Thyroid gland (tissue), 4 donors: ENCODE measurements around the gene CIAPIN1.

Experiments used
- POLR2A ChIP-seq, 2 donors: fragments of 450-650 bp; IDR thresholded peaks; one replicate each; pipeline ENCODE4 v1.6.1; 2017; ENCODE audit warnings: antibody characterized with exemption in 2 of 2, mild to moderate bottlenecking in 2 of 2, moderate library complexity in 1 of 2
- TF ChIP-seq, protein P1 (sequence below), 6 experiments: fragments of 200-600 bp in 3 of 6; fragments of 450-650 bp in 3 of 6; sonication (generic) in 3 of 6; IDR thresholded peaks; one replicate each; pipeline ENCODE4 v1.5.1; 2016 to 2019; ENCODE audit warnings: antibody characterized with exemption in 6 of 6, mild to moderate bottlenecking in 2 of 6, inconsistent platforms in 1 of 6, moderate library complexity in 1 of 6

- TF ChIP-seq, protein P1, sequence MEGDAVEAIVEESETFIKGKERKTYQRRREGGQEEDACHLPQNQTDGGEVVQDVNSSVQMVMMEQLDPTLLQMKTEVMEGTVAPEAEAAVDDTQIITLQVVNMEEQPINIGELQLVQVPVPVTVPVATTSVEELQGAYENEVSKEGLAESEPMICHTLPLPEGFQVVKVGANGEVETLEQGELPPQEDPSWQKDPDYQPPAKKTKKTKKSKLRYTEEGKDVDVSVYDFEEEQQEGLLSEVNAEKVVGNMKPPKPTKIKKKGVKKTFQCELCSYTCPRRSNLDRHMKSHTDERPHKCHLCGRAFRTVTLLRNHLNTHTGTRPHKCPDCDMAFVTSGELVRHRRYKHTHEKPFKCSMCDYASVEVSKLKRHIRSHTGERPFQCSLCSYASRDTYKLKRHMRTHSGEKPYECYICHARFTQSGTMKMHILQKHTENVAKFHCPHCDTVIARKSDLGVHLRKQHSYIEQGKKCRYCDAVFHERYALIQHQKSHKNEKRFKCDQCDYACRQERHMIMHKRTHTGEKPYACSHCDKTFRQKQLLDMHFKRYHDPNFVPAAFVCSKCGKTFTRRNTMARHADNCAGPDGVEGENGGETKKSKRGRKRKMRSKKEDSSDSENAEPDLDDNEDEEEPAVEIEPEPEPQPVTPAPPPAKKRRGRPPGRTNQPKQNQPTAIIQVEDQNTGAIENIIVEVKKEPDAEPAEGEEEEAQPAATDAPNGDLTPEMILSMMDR (IDR thresholded peaks at IDR 0.05) = no peak
- no peak for TF ChIP-seq POLR2A (IDR thresholded peaks at IDR 0.05)
These were observed 37.2 kb downstream of the CIAPIN1 start for GRCh38 chr16:57409870-57410587.
